Liver (tissue), 9 donors: Measurements from ENCODE around the gene TMEM63A. TPM values are rescaled to one million over a fixed set of nuclear protein-coding genes. Genes with fewer than 3 reads are reported as not detected.
A peak's percentile ranks its signal among the peaks of the same experiment; 100 is the strongest.

Experiments
- DNase-seq: peaks from one replicate; pipeline ENCODE4 v3.0.0-alpha.2; 2017; ENCODE audit warnings: low spot score
- H3K27ac ChIP-seq, 2 donors: one replicate each; pipeline ENCODE4 v1.7.0; 2013; ENCODE audit warnings: inconsistent platforms in 2 of 2, low read length in 2 of 2, control low read depth in 1 of 2, low read depth in 1 of 2, mild to moderate bottlenecking in 1 of 2
- H3K27me3 ChIP-seq, 4 donors: one replicate each; pipeline versions ENCODE4 v1.6.1 to v1.7.0; 2013; ENCODE audit warnings: low read length in 3 of 4, inconsistent platforms in 1 of 4, mild to moderate bottlenecking in 1 of 4, moderate library complexity in 1 of 4; ENCODE audit not compliant: control insufficient read depth in 4 of 4, insufficient read depth in 4 of 4
- H3K36me3 ChIP-seq, 4 donors: one replicate each; pipeline versions ENCODE4 v1.6.1 to v1.7.0; 2013; ENCODE audit warnings: low read length in 3 of 4, mild to moderate bottlenecking in 3 of 4, low read depth in 1 of 4, moderate library complexity in 1 of 4; ENCODE audit not compliant: control insufficient read depth in 4 of 4, insufficient read depth in 3 of 4
- H3K4me1 ChIP-seq, 4 donors: one replicate each; pipeline versions ENCODE4 v1.6.1 to v1.7.0; 2013; ENCODE audit warnings: low read length in 3 of 4, mild to moderate bottlenecking in 3 of 4, moderate library complexity in 1 of 4; ENCODE audit not compliant: control insufficient read depth in 4 of 4, insufficient read depth in 4 of 4
- H3K4me3 ChIP-seq, 3 donors: one replicate each; pipeline versions ENCODE4 v1.6.1 to v1.7.0; 2013; ENCODE audit warnings: low read length in 3 of 3, control low read depth in 1 of 3, low read depth in 1 of 3, mild to moderate bottlenecking in 1 of 3
- H3K9ac ChIP-seq, 2 donors: one replicate each; pipeline ENCODE4 v1.7.0; 2013; ENCODE audit warnings: low read length in 2 of 2, mild to moderate bottlenecking in 2 of 2, moderate library complexity in 2 of 2, control low read depth in 1 of 2, low read depth in 1 of 2
- H3K9me3 ChIP-seq, 4 donors: one replicate each; pipeline versions ENCODE4 v1.6.1 to v1.7.0; 2013; ENCODE audit warnings: low read length in 3 of 4; ENCODE audit not compliant: control insufficient read depth in 4 of 4
- EGR1 ChIP-seq, 2 donors: IDR thresholded peaks; 2 replicates each; pipeline ENCODE4 v1.6.1; 2016 to 2018; ENCODE audit warnings: antibody characterized with exemption in 2 of 2, low read depth in 2 of 2
- FOXA1 ChIP-seq: IDR thresholded peaks from 2 replicates; pipeline ENCODE4 v1.6.1; 2016; ENCODE audit warnings: antibody characterized with exemption
- FOXA2 ChIP-seq: IDR thresholded peaks from 2 replicates; pipeline ENCODE4 v1.6.1; 2016; ENCODE audit warnings: antibody characterized with exemption
- HNF4G ChIP-seq: IDR thresholded peaks from 2 replicates; pipeline ENCODE4 v1.6.1; 2016; ENCODE audit warnings: antibody characterized with exemption
- JUND ChIP-seq, 2 donors: IDR thresholded peaks; 2 replicates each; pipeline ENCODE4 v1.6.1; 2016; ENCODE audit warnings: antibody characterized with exemption in 2 of 2
- MAX ChIP-seq: IDR thresholded peaks from 2 replicates; pipeline ENCODE4 v1.6.1; 2016; ENCODE audit warnings: antibody characterized with exemption
- NR2F2 ChIP-seq: IDR thresholded peaks from 2 replicates; pipeline ENCODE4 v1.6.1; 2016; ENCODE audit warnings: antibody characterized with exemption
- RAD21 ChIP-seq, 2 donors: IDR thresholded peaks; 2 replicates each; pipeline ENCODE4 v1.6.1; 2016; ENCODE audit warnings: antibody characterized with exemption in 2 of 2, mild to moderate bottlenecking in 2 of 2
- REST ChIP-seq: IDR thresholded peaks from 2 replicates; pipeline ENCODE4 v1.6.1; 2016; ENCODE audit warnings: antibody characterized with exemption, mild to moderate bottlenecking
- RXRA ChIP-seq, 2 donors: IDR thresholded peaks; 2 replicates each; pipeline ENCODE4 v1.6.1; 2017 to 2018; ENCODE audit warnings: antibody characterized with exemption in 2 of 2, mild to moderate bottlenecking in 1 of 2
- SP1 ChIP-seq: IDR thresholded peaks from 2 replicates; pipeline ENCODE4 v1.6.1; 2018; ENCODE audit warnings: antibody characterized with exemption, mild to moderate bottlenecking
- TAF1 ChIP-seq: conservative IDR thresholded peaks from 2 replicates; pipeline ENCODE4 v1.6.1; 2016; ENCODE audit warnings: antibody characterized with exemption, mild to moderate bottlenecking
- YY1 ChIP-seq: IDR thresholded peaks from 2 replicates; pipeline ENCODE4 v1.6.1; 2016; ENCODE audit warnings: antibody characterized with exemption, mild to moderate bottlenecking
- WGBS: extraction: QIAGEN DNeasy Blood & Tissue Kit; methylation state at CpG from one replicate; pipeline ENCODE4 v1.1.7; 2013; 5-methylcytosine and 5-hydroxymethylcytosine counted together
- polyA plus RNA-seq, 2 donors: library from polyadenylated mRNA; stranded (reverse) in 1 of 2; unstranded in 1 of 2; fragments of 200-250 nt in 1 of 2; fragments of >200 nt in 1 of 2; fragmentation: Nextera tagmentation in 1 of 2; extraction: Ambion mirVana in 1 of 2; gene quantifications; one replicate each; pipeline versions ENCODE4 v1.2.1 to v1.2.3, GENCODE V29; 2013 to 2015
- total RNA-seq, 2 donors: library from RNA; depleted of rRNA; stranded (reverse); fragments of >200 nt; gene quantifications; one replicate each; pipeline ENCODE4 v1.2.3, GENCODE V29; 2014
- TF ChIP-seq, protein P1 (sequence below): fragments of 150-350 bp; IDR thresholded peaks from 2 replicates; pipeline ENCODE4 v1.5.1; 2017; ENCODE audit warnings: improper control_type of control experiment, low read depth, low read length; ENCODE audit not compliant: missing input control
- TF ChIP-seq, protein P2 (sequence below): IDR thresholded peaks from 2 replicates; pipeline ENCODE4 v1.6.1; 2016; ENCODE audit warnings: antibody characterized with exemption
- TF ChIP-seq, protein P3 (sequence below): IDR thresholded peaks from 2 replicates; pipeline ENCODE4 v1.6.1; 2016; ENCODE audit warnings: antibody characterized with exemption
- donor health status: healthy.
- donor health status: healthy.
- donor health status: healthy.
- donor health status: healthy.
- donor health status: healthy.

The TMEM63A gene
- total and polyA plus RNA-seq, 4 donors, result 9.6 to 54.0 (median 11.6) TPM

DNA sequence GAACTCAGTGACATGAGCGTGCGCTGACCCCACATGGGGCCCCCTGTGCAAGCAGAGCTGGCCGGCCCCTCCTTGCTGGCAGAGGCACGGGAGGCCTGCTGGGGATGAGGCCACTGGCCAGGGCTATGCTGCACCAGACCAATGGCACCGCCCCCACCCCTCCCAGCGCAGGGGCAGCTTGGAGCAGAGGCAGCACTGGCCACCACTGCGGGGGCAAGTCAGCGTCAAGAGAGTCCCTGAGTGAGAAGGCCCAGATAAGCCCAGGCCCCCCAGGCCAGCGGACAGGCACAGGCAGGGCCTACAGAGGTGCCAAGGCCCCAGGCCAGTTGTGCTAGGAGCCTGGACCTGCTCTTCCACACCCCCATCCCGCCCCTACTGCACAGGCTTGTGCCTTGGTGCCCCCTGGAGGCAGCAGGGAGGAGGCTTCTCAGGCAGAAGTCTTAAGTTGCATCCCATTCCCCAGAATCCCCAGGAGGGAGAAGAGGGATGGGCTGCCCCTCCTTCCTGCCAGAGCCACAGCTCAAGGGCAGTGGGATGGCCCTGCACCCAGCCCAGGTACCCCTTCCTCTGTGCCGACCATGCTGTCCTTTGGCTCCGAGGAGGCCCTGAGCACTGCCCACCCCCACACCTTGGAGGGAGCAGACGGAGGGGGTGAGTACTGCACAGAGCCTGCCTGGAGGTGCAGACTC is 36.5 kb downstream of the TMEM63A start:
- no peak overlapping the region for H3K4me3 ChIP-seq
- DNase-seq, result peak; percentile 68
- H3K4me1 ChIP-seq, result no peaks in the 10 kb centered on the region
- peak overlapping the region in 1 of 2 donors; percentile 28 for H3K27ac ChIP-seq
- 51% methylated on average over 13 of the region's 13 CpGs for WGBS
- H3K9ac ChIP-seq, result no peak overlapping the region
- H3K36me3 ChIP-seq, result peaks cover 7 to 59% (median 32%) of the 10 kb centered on the region in 4 donors
- no peaks in the 10 kb centered on the region for H3K9me3 ChIP-seq
- no peaks in the 10 kb centered on the region for H3K27me3 ChIP-seq
- TF ChIP-seq FOXA2 (no peak), RAD21 (IDR thresholded peaks at IDR 0.05) (peak; percentile 80 to 88), HNF4G (no peak), EGR1 (IDR thresholded peaks at IDR 0.05; ENCODE audit: low read depth in 2 of 2) (no peak), YY1 (no peak)
- TF ChIP-seq, protein P1, sequence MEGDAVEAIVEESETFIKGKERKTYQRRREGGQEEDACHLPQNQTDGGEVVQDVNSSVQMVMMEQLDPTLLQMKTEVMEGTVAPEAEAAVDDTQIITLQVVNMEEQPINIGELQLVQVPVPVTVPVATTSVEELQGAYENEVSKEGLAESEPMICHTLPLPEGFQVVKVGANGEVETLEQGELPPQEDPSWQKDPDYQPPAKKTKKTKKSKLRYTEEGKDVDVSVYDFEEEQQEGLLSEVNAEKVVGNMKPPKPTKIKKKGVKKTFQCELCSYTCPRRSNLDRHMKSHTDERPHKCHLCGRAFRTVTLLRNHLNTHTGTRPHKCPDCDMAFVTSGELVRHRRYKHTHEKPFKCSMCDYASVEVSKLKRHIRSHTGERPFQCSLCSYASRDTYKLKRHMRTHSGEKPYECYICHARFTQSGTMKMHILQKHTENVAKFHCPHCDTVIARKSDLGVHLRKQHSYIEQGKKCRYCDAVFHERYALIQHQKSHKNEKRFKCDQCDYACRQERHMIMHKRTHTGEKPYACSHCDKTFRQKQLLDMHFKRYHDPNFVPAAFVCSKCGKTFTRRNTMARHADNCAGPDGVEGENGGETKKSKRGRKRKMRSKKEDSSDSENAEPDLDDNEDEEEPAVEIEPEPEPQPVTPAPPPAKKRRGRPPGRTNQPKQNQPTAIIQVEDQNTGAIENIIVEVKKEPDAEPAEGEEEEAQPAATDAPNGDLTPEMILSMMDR, result peak; percentile 56

DNA sequence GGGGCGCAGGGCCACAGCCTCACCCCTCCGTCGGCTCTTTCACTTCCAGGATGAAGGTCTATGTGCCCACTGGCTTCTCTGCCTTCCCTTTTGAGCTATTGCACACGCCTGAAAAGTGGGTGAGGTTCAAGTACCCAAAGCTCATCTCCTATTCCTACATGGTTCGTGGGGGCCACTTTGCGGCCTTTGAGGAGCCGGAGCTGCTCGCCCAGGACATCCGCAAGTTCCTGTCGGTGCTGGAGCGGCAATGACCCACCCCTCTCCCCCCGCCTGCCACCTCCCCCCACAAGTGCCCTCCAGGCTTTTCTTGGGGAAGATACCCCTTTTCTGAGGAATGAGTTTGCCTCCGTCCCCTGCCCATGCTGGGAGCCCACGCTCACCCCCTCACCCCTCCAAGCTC is 37.1 kb downstream of the TMEM63A start:
- Histone ChIP-seq H3K9me3 (no peaks in the 10 kb centered on the region), H3K9ac (no peak overlapping the region), H3K4me3 (no peak overlapping the region), H3K36me3 (peaks cover 7 to 59% (median 36%) of the 10 kb centered on the region in 4 donors), H3K27ac (no peak overlapping the region), H3K27me3 (no peaks in the 10 kb centered on the region), H3K4me1 (no peaks in the 10 kb centered on the region)
- whole genome bisulfite sequencing, result 85% methylated on average over 14 of the region's 14 CpGs
- TF ChIP-seq RAD21 (IDR thresholded peaks at IDR 0.05) (no peak), RXRA (IDR thresholded peaks at IDR 0.05) (no peak), TAF1 (no peak), MAX (no peak), YY1 (no peak), FOXA2 (no peak), FOXA1 (no peak), NR2F2 (no peak), SP1 (no peak), REST (no peak), HNF4G (no peak), JUND (IDR thresholded peaks at IDR 0.05) (no peak)
- TF ChIP-seq, protein P1, result no peak
- TF ChIP-seq, protein P2, sequence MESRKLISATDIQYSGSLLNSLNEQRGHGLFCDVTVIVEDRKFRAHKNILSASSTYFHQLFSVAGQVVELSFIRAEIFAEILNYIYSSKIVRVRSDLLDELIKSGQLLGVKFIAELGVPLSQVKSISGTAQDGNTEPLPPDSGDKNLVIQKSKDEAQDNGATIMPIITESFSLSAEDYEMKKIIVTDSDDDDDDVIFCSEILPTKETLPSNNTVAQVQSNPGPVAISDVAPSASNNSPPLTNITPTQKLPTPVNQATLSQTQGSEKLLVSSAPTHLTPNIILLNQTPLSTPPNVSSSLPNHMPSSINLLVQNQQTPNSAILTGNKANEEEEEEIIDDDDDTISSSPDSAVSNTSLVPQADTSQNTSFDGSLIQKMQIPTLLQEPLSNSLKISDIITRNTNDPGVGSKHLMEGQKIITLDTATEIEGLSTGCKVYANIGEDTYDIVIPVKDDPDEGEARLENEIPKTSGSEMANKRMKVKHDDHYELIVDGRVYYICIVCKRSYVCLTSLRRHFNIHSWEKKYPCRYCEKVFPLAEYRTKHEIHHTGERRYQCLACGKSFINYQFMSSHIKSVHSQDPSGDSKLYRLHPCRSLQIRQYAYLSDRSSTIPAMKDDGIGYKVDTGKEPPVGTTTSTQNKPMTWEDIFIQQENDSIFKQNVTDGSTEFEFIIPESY, result no peak
- TF ChIP-seq, protein P3, sequence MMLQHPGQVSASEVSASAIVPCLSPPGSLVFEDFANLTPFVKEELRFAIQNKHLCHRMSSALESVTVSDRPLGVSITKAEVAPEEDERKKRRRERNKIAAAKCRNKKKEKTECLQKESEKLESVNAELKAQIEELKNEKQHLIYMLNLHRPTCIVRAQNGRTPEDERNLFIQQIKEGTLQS, result no peak
- DNase-seq, result no peak
